ENCODE results near the gene RAPSN. TPM values are rescaled to one million over a fixed set of nuclear protein-coding genes. Genes with fewer than 3 reads are reported as not detected.

RAPSN gene
- total and polyA plus RNA-seq, 12 donors, result 0.18 to 5.1 (median 2.1) TPM

GRCh38 chr11:47418454-47419259 is 30.3 kb downstream of the RAPSN start:
- Histone ChIP-seq H3K4me1 (replicated peaks in 1 of 2) (peaks cover 0 to 14% of the 10 kb centered on the region in 2 donors), H3K4me3 (no peak overlapping the region), H3K27me3 (no peaks in the 10 kb centered on the region), H3K36me3 (replicated peaks in 1 of 2) (peaks cover 0 to 81% of the 10 kb centered on the region in 2 donors), H3K9me3 (replicated peaks in 1 of 3) (no peaks in the 10 kb centered on the region), H3K27ac (no peak overlapping the region)
- intact Hi-C loops (cut with DNase I), result no loop called here
- TF ChIP-seq POLR2A (IDR thresholded peaks at IDR 0.05), result no peak
- TF ChIP-seq CTCF (IDR thresholded peaks at IDR 0.05), result no peak
- DNase-seq, result no peak
- 81 to 89% (median 82%) methylated on average over 15 to 23 of the region's 23 CpGs for WGBS, 4 donors

GRCh38 chr11:47417712-47418111 is 31.2 kb downstream of the RAPSN start:
- WGBS, 4 donors, result 56 to 85% (median 69%) methylated on average over 1 to 6 of the region's 6 CpGs
- Histone ChIP-seq H3K4me3 (no peak overlapping the region), H3K36me3 (replicated peaks in 1 of 2) (peaks cover 0 to 79% of the 10 kb centered on the region in 2 donors), H3K27ac (peak overlapping the region in 1 of 5 donors; percentile 40), H3K27me3 (no peaks in the 10 kb centered on the region), H3K4me1 (replicated peaks in 1 of 2) (peaks cover 0 to 14% of the 10 kb centered on the region in 2 donors), H3K9me3 (replicated peaks in 1 of 3) (no peaks in the 10 kb centered on the region)
- no peak for DNase-seq
- intact Hi-C loops (cut with DNase I), result no loop called here
- no peak for TF ChIP-seq POLR2A (IDR thresholded peaks at IDR 0.05)
- TF ChIP-seq CTCF (IDR thresholded peaks at IDR 0.05), result no peak

- Histone ChIP-seq H3K4me1 (replicated peaks in 1 of 2) (peaks cover 0 to 14% of the 10 kb centered on the region in 2 donors), H3K36me3 (replicated peaks in 1 of 2) (peaks cover 0 to 74% of the 10 kb centered on the region in 2 donors), H3K4me3 (no peak overlapping the region), H3K9me3 (replicated peaks in 1 of 3) (no peaks in the 10 kb centered on the region), H3K27me3 (no peaks in the 10 kb centered on the region), H3K27ac (peak overlapping the region in 4 of 5 donors; percentile 55 to 92 (median 68))
- 21 to 39% (median 25%) methylated on average over 7 to 13 of the region's 13 CpGs for WGBS, 4 donors
- TF ChIP-seq CTCF (IDR thresholded peaks at IDR 0.05), result no peak
- TF ChIP-seq POLR2A (IDR thresholded peaks at IDR 0.05), result no peak
- DNase-seq, result peak in 6 of 7 donors; percentile 76 to 88 (median 82)
- intact Hi-C loops (cut with DNase I), result no loop called here
Measured at GRCh38 chr11:47415949-47416472, 32.9 kb downstream of the RAPSN start.

- H3K27me3 ChIP-seq, result no peaks in the 10 kb centered on the region
- H3K4me1 ChIP-seq (replicated peaks in 1 of 2), result peaks cover 0 to 16% of the 10 kb centered on the region in 2 donors
- peak overlapping the region in 4 of 5 donors; percentile 55 to 92 (median 68) for H3K27ac ChIP-seq
- H3K4me3 ChIP-seq, result no peak overlapping the region
- intact Hi-C loops (cut with DNase I), result no loop called here
- TF ChIP-seq CTCF (IDR thresholded peaks at IDR 0.05) (no peak), POLR2A (IDR thresholded peaks at IDR 0.05) (no peak)
- no peaks in the 10 kb centered on the region for H3K9me3 ChIP-seq (replicated peaks in 1 of 3)
- peaks cover 0 to 67% of the 10 kb centered on the region in 2 donors for H3K36me3 ChIP-seq (replicated peaks in 1 of 2)
- DNase-seq, result no peak
- 86 to 92% (median 90%) methylated on average over 21 to 31 of the region's 31 CpGs for WGBS, 4 donors
Measured at GRCh38 chr11:47415091-47415854, 33.7 kb downstream of the RAPSN start.

Measured in adrenal gland (tissue), 12 donors.